Trophoblast cell (in vitro differentiated cells and primary cell): ENCODE data around the gene SREBF2.
A peak's percentile ranks its signal among the peaks of the same experiment; 100 is the strongest.

Experiments
- DNase-seq, 2 donors: peaks; one replicate each; pipeline ENCODE4 v3.0.0-alpha.2; 2016
- H2AFZ ChIP-seq: 2 replicates; pipeline ENCODE4 v1.6.1; 2013; ENCODE audit warnings: low read length, moderate library complexity, mild to moderate bottlenecking; ENCODE audit not compliant: insufficient read depth, poor library complexity
- H2AK5ac ChIP-seq: 2 replicates; pipeline ENCODE4 v1.6.1; 2013; ENCODE audit warnings: mild to moderate bottlenecking, low read length
- H2BK120ac ChIP-seq: 2 replicates; pipeline ENCODE4 v1.6.1; 2013; ENCODE audit warnings: low read length, mild to moderate bottlenecking, moderate library complexity; ENCODE audit not compliant: insufficient read depth, poor library complexity
- H2BK12ac ChIP-seq: 2 replicates; pipeline ENCODE4 v1.6.1; 2013; ENCODE audit warnings: mild to moderate bottlenecking, low read length, moderate library complexity
- H2BK5ac ChIP-seq: 2 replicates; pipeline ENCODE4 v1.6.1; 2013; ENCODE audit warnings: low read length, low read depth, moderate library complexity, mild to moderate bottlenecking; ENCODE audit not compliant: poor library complexity
- H3K14ac ChIP-seq: 2 replicates; pipeline ENCODE4 v1.6.1; 2013; ENCODE audit warnings: mild to moderate bottlenecking, low read length
- H3K18ac ChIP-seq: 2 replicates; pipeline ENCODE4 v1.6.1; 2013; ENCODE audit warnings: mild to moderate bottlenecking, low read length
- H3K23ac ChIP-seq: 2 replicates; pipeline ENCODE4 v1.6.1; 2013; ENCODE audit warnings: low read length
- H3K27ac ChIP-seq: 2 replicates; pipeline ENCODE4 v1.5.1; 2013; ENCODE audit warnings: low read depth, mild to moderate bottlenecking, inconsistent platforms, low read length, moderate library complexity
- H3K27me3 ChIP-seq: 2 replicates; pipeline ENCODE4 v1.6.1; 2013; ENCODE audit warnings: inconsistent platforms, mild to moderate bottlenecking, low read length, moderate library complexity; ENCODE audit not compliant: insufficient read depth
- H3K36me3 ChIP-seq, 2 experiments: 1 replicate in 1 of 2; 2 replicates in 1 of 2; pipeline ENCODE4 v1.6.1; 2013; ENCODE audit warnings: low read length in 2 of 2, mild to moderate bottlenecking in 2 of 2, moderate library complexity in 1 of 2; ENCODE audit not compliant: insufficient read depth in 2 of 2, control insufficient read depth in 1 of 2
- H3K4ac ChIP-seq: 2 replicates; pipeline ENCODE4 v1.6.1; 2013; ENCODE audit warnings: low read depth, mild to moderate bottlenecking, low read length, moderate library complexity
- H3K4me1 ChIP-seq, 2 experiments: 1 replicate in 1 of 2; 2 replicates in 1 of 2; pipeline ENCODE4 v1.6.1; 2013; ENCODE audit warnings: low read length in 2 of 2, mild to moderate bottlenecking in 2 of 2, moderate library complexity in 1 of 2; ENCODE audit not compliant: insufficient read depth in 2 of 2, control insufficient read depth in 1 of 2
- H3K4me2 ChIP-seq: 2 replicates; pipeline ENCODE4 v1.6.1; 2013; ENCODE audit warnings: inconsistent platforms, mild to moderate bottlenecking, low read length, moderate library complexity
- H3K4me3 ChIP-seq: 2 replicates; pipeline ENCODE4 v1.5.1; 2013; ENCODE audit warnings: mild to moderate bottlenecking, low read depth, low read length, inconsistent platforms
- H3K79me1 ChIP-seq: one replicate; pipeline ENCODE4 v1.6.1; 2013; ENCODE audit warnings: low read length
- H3K79me2 ChIP-seq: 2 replicates; pipeline ENCODE4 v1.6.1; 2013; ENCODE audit warnings: low read length, mild to moderate bottlenecking; ENCODE audit not compliant: control insufficient read depth, insufficient read depth, poor library complexity
- H3K9ac ChIP-seq: 2 replicates; pipeline ENCODE4 v1.6.1; 2013; ENCODE audit warnings: mild to moderate bottlenecking, low read length
- H3K9me3 ChIP-seq: 2 replicates; pipeline ENCODE4 v1.6.1; 2013; ENCODE audit warnings: low read depth, mild to moderate bottlenecking, control low read depth, inconsistent platforms, low read length; ENCODE audit not compliant: insufficient read depth
- H4K12ac ChIP-seq: 2 replicates; pipeline ENCODE4 v1.6.1; 2013; ENCODE audit warnings: low read depth, mild to moderate bottlenecking, low read length, moderate library complexity
- H4K8ac ChIP-seq: 2 replicates; pipeline ENCODE4 v1.6.1; 2013; ENCODE audit warnings: low read depth, mild to moderate bottlenecking, low read length, moderate library complexity
- H4K91ac ChIP-seq: one replicate; pipeline ENCODE4 v1.6.1; 2013; ENCODE audit warnings: low read depth, mild to moderate bottlenecking, low read length, moderate library complexity
- WGBS: extraction: QIAGEN DNeasy Blood & Tissue Kit; methylation state at CpG from one replicate; pipeline ENCODE4 v1.1.7; 2013; ENCODE audit warnings: missing lambda C conversion rate; ENCODE audit not compliant: insufficient read length, insufficient coverage; ENCODE audit errors: extremely low coverage; 5-methylcytosine and 5-hydroxymethylcytosine counted together

The SREBF2 gene

DNA sequence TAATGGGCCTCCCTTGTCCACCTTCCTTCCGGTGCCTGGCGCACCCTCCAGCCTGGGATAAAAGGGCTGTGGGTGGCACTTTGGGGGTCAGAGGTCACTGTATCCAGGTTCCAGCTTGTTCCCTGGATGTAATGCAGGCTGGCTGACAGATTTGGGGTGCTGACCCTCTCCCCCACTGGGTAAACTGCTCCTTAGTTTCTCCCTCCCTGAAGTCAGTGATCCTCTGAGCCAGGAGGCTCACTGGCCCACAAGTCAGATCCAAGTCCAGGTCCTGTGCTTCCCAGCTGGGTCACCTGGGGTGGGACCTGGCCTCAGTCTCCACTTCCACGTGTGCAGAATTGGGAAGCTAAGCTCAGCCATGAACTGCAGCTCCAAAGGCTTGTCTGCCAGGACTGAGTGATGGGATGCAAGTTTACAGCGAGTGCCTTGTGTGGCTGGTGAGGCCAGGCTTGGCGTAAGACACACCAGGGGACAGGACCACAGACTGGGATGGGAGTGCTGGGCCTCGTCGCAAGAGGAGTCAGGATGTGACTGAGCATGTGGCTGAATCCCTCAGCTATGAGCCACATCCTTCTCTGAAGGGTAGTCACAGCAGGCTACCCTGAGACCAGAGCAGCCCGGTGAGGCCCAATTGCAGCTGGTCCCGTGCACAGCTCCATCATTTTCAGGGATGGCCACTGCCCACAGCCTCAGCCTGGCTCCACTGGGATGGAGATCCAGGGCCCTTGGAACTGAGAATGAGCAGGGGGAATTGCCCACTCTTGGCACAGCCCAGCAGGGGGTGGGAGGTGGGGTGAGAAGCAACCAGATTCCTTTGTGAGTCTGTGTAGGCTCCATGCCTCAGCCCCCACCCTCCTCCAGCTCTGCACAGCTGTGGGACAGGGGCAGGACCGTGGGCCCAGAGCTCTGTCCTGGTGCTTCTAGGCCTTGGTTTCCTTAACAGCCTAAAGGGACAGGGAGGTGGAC, 74.8 kb downstream of the SREBF2 start:
- peaks cover 38% of the 10 kb centered on the region for H3K27me3 ChIP-seq
- no peak overlapping the region for H3K4ac ChIP-seq
- no peak overlapping the region for H3K4me2 ChIP-seq
- H3K23ac ChIP-seq: no peak overlapping the region
- H3K14ac ChIP-seq: no peak overlapping the region
- H3K79me2 ChIP-seq: no peaks in the 10 kb centered on the region
- peaks cover 42 to 51% of the 10 kb centered on the region in 2 experiments for H3K36me3 ChIP-seq
- H2BK12ac ChIP-seq: no peak overlapping the region
- H3K4me1 ChIP-seq: peaks cover 4 to 13% of the 10 kb centered on the region in 2 experiments
- no CpG with 5 or more reads among the region's 10 CpGs for WGBS
- H3K4me3 ChIP-seq: no peak overlapping the region
- H3K9me3 ChIP-seq: peaks cover 13% of the 10 kb centered on the region
- H3K79me1 ChIP-seq: no peaks in the 10 kb centered on the region
- H2AK5ac ChIP-seq: no peak overlapping the region
- DNase-seq: no peak
- H3K18ac ChIP-seq: no peak overlapping the region
- H4K8ac ChIP-seq: no peak overlapping the region
- H4K91ac ChIP-seq: no peak overlapping the region
- no peak overlapping the region for H3K9ac ChIP-seq
- no peak overlapping the region for H2BK120ac ChIP-seq
- no peak overlapping the region for H2BK5ac ChIP-seq
- H3K27ac ChIP-seq: no peak overlapping the region
- H2AFZ ChIP-seq: no peak overlapping the region
- H4K12ac ChIP-seq: no peak overlapping the region

DNA sequence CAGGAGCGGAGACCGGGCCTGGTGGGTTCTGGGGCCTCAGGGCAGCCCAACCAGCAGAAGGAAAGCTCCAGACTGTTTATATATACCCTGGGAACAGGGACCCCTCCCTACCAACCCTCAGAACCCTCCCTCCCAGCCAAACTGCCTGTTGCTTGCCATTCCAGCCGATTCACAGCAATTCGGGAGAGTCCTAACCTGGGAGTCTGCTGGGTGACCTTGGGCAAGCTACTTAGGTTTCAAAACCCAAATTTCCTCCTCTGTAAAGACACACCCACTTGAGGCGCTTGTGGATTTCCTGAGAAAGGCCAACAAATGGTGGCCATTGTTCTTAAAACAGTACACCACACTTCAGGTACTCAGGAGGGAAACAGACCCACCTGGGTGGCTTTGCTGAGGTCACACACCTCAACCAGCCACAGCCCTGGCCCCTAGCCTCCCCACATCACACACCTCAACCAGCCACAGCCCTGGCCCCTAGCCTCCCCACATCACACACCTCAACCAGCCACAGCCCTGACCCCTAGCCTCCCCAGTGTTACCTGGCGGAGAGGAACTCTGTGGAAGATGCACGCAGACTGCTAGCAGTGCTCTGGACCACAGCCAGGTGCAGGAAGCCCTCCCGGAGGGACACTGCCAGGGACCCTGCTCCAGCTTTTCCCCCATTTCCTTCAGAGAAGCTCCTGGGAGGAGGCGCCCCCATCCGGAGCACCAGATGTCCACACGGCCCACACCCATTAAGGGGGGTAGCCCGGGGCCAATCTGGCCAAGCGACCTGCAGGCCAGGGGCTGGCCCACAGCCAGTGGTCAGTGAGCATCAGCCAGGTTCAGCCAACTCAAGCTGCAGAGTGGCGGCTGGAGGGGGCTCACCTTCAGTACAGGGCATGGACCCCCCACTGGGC, 75.8 kb downstream of the SREBF2 start:
- Histone ChIP-seq H2BK120ac (no peak overlapping the region), H3K27me3 (peaks cover 46% of the 10 kb centered on the region), H3K14ac (no peak overlapping the region), H2BK5ac (no peak overlapping the region), H3K9me3 (peaks cover 13% of the 10 kb centered on the region), H4K12ac (no peak overlapping the region), H3K79me1 (no peaks in the 10 kb centered on the region), H3K18ac (no peak overlapping the region), H4K8ac (no peak overlapping the region), H3K9ac (no peak overlapping the region), H3K4me2 (no peak overlapping the region), H3K4me1 (peaks cover 4 to 13% of the 10 kb centered on the region in 2 experiments), H4K91ac (no peak overlapping the region), H3K4me3 (no peak overlapping the region), H2BK12ac (no peak overlapping the region), H2AK5ac (no peak overlapping the region), H3K36me3 (peaks cover 33 to 42% of the 10 kb centered on the region in 2 experiments), H2AFZ (no peak overlapping the region), H3K79me2 (no peaks in the 10 kb centered on the region), H3K27ac (no peak overlapping the region), H3K23ac (no peak overlapping the region), H3K4ac (no peak overlapping the region)
- WGBS: no CpG with 5 or more reads among the region's 14 CpGs
- DNase-seq: no peak

DNA sequence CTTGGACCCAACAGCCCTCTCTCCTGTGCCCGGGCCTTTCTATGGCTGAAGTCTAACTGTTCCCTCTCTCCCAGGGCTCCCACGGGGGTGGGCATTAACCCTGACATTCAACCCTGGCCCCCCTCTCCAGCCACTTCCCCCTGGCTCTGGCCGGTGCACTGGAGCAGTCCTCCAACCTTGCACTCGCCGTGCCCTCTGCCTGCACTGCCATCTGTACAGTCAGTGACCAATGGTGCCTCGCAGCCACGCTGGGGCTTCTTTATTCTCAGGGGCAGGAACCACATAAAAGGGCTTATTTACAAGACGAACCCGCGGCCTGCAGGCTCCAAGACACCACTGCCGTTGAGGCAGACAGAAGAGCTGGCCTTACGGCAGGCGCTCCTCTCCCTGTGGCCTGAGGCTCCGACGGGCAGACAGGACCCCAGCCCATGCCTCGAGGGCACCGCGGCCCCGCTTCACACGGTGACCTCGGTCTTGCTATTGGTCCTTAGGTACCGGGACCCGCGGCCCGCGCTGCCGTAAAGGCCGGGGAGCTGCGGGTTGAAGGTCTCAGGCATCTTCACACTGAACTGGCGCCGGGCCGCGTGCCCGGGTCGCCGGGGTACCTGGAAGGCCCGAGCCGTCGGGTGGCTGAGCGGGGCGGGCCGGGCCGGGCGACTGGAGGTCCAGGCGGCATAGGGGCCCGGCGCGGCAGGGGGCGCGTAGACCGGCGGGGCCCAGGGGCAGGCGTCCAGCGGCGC, 76.6 kb downstream of the SREBF2 start:
- H2AFZ ChIP-seq: no peak overlapping the region
- no peak overlapping the region for H2AK5ac ChIP-seq
- H2BK120ac ChIP-seq: no peak overlapping the region
- no peak overlapping the region for H3K14ac ChIP-seq
- H3K79me2 ChIP-seq: no peaks in the 10 kb centered on the region
- no peak overlapping the region for H2BK12ac ChIP-seq
- no peak overlapping the region for H3K9ac ChIP-seq
- WGBS: no CpG with 5 or more reads among the region's 55 CpGs
- peaks cover 52% of the 10 kb centered on the region for H3K27me3 ChIP-seq
- no peak overlapping the region for H2BK5ac ChIP-seq
- no peak overlapping the region for H4K12ac ChIP-seq
- no peak overlapping the region for H3K4ac ChIP-seq
- peak overlapping the region; percentile 65 for H3K4me2 ChIP-seq
- no peak overlapping the region for H4K91ac ChIP-seq
- no peak overlapping the region for H3K18ac ChIP-seq
- H3K27ac ChIP-seq: no peak overlapping the region
- peaks cover 4 to 16% of the 10 kb centered on the region in 2 experiments for H3K4me1 ChIP-seq
- H4K8ac ChIP-seq: no peak overlapping the region
- peak in 1 of 2 donors; percentile 25 for DNase-seq
- no peaks in the 10 kb centered on the region for H3K79me1 ChIP-seq
- peaks cover 25 to 34% of the 10 kb centered on the region in 2 experiments for H3K36me3 ChIP-seq
- H3K4me3 ChIP-seq: no peak overlapping the region
- H3K23ac ChIP-seq: no peak overlapping the region
- peaks cover 13% of the 10 kb centered on the region for H3K9me3 ChIP-seq
